Spleen (tissue), 7 donors: ENCODE data around the gene CRAT.

ENCODE experiments used
- CTCF ChIP-seq, 11 experiments: fragments of 200-600 bp in 7 of 11; fragments of 450-650 bp in 4 of 11; sonication (generic) in 4 of 11; IDR thresholded peaks in 8 of 11; conservative IDR thresholded peaks in 3 of 11; 1 replicate in 7 of 11; 2 replicates in 4 of 11; pipeline versions ENCODE4 v1.4.0 to v1.8.0; 2016 to 2021; ENCODE audit warnings: antibody characterized with exemption in 11 of 11, inconsistent platforms in 4 of 11, mild to moderate bottlenecking in 1 of 11
- POLR2A ChIP-seq, 3 donors: fragments of 450-650 bp; IDR thresholded peaks; one replicate each; pipeline ENCODE4 v1.5.1; 2017; ENCODE audit warnings: antibody characterized with exemption in 3 of 3, mild to moderate bottlenecking in 1 of 3
- POLR2AphosphoS5 ChIP-seq, 3 donors: sonication (generic); formaldehyde crosslinking; IDR thresholded peaks; one replicate each; pipeline ENCODE4 v1.5.1; 2017; ENCODE audit warnings: antibody characterized with exemption in 3 of 3
- donor health status: DM: no; HTN: no; CAD: no; lungs with moderate emphysema.
- donor health status: DM: no; HTN: no; CAD: no.
- donor health status: DM: no; HTN: no; CAD: no.

GRCh38 chr9:129069862-129070641 is 40.5 kb downstream of the CRAT start:
- TF ChIP-seq CTCF (IDR thresholded peaks at IDR 0.05 in 8 of 11, conservative IDR thresholded peaks at IDR 0.05 in 3 of 11) (no peak), POLR2A (IDR thresholded peaks at IDR 0.05) (no peak), POLR2AphosphoS5 (IDR thresholded peaks at IDR 0.05) (peak in 1 of 3 donors; percentile 12)
